ENCODE measurements around the gene CCDC57. TPM values are rescaled to one million over a fixed set of nuclear protein-coding genes. Genes with fewer than 3 reads are reported as not detected.

Gene CCDC57
- total and polyA plus RNA-seq, 11 donors = 4.3 to 17.6 (median 9.5) TPM

DNA sequence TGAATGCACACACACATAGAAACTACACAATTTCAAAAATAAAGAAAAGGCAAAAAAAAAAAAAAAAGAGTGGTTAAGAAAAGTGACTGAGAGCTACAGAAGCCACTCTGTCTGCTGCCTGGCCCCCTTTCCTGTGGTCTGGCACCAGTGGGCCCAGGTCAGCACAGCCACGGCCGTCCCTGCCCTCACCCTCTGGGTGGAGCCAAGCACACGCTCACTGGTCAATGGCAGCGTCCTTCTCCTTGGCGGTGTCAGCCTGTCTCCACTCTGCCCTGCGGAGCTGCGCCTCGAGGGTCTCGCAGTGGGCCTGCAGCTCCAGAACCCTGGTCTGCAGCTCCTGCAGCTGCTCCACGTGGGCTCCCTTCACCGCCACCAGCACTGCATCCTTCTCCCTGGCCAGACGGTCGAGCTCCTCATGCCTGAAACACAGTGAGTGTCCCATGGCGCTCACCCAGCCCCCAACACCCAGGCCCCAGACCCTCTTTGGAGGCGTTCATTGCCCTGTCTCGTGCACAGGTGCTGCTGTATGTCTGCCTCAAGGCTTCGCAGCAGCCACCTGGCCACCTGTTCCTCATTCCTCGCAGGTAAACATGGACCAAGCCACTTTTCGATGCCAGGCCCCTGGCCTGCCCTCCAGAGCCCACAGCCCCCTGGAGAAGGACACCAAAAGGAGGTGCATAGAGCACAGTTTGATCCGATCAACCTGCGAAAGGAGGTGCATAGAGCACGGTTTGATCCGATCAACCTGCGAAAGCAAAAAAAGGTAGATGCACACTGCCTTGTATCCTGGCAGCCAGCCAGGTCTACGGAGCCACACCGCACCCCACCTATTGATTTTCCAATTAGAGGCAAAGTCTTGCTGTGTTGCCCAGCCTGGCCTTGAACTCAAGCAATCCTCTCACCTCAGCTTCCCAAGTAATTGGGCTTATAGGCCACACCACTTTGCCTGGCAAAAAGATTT, 24.4 kb downstream of the CCDC57 start:
- ATAC-seq (no peak), DNase-seq (no peak)
- Histone ChIP-seq H3K9me3 (no peaks in the 10 kb centered on the region), H3K4me1 (no peaks in the 10 kb centered on the region), H3K4me3 (no peak overlapping the region), H3K36me3 (peaks cover 0 to 48% (median 23%) of the 10 kb centered on the region in 9 donors), H3K27ac (no peak overlapping the region), H3K27me3 (no peaks in the 10 kb centered on the region)
- intact Hi-C loops (cut with DNase I) = no loop called here
- 89 to 93% (median 91%) methylated on average over 25 to 26 of the region's 26 CpGs for WGBS, 4 donors
- TF ChIP-seq POLR2A (IDR thresholded peaks at IDR 0.05) = no peak
- TF ChIP-seq, protein P1, sequence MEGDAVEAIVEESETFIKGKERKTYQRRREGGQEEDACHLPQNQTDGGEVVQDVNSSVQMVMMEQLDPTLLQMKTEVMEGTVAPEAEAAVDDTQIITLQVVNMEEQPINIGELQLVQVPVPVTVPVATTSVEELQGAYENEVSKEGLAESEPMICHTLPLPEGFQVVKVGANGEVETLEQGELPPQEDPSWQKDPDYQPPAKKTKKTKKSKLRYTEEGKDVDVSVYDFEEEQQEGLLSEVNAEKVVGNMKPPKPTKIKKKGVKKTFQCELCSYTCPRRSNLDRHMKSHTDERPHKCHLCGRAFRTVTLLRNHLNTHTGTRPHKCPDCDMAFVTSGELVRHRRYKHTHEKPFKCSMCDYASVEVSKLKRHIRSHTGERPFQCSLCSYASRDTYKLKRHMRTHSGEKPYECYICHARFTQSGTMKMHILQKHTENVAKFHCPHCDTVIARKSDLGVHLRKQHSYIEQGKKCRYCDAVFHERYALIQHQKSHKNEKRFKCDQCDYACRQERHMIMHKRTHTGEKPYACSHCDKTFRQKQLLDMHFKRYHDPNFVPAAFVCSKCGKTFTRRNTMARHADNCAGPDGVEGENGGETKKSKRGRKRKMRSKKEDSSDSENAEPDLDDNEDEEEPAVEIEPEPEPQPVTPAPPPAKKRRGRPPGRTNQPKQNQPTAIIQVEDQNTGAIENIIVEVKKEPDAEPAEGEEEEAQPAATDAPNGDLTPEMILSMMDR (IDR thresholded peaks at IDR 0.05) = no peak

GRCh38 chr17:82187500-82187899, 25.1 kb downstream of the CCDC57 start:
- H3K27me3 ChIP-seq = no peaks in the 10 kb centered on the region
- no peaks in the 10 kb centered on the region for H3K4me1 ChIP-seq
- intact Hi-C loops (cut with DNase I) = no loop called here
- 92 to 95% (median 94%) methylated on average over 2 to 23 of the region's 23 CpGs for WGBS, 4 donors
- H3K9me3 ChIP-seq = no peaks in the 10 kb centered on the region
- no peak for ATAC-seq
- DNase-seq = no peak
- H3K27ac ChIP-seq = no peak overlapping the region
- H3K36me3 ChIP-seq = peaks cover 0 to 46% (median 25%) of the 10 kb centered on the region in 9 donors
- no peak overlapping the region for H3K4me3 ChIP-seq
- TF ChIP-seq, protein P1 (IDR thresholded peaks at IDR 0.05) = no peak
- no peak for TF ChIP-seq POLR2A (IDR thresholded peaks at IDR 0.05)

- 92 to 97% (median 95%) methylated on average over 15 of the region's 15 CpGs for WGBS, 4 donors
- ATAC-seq (no peak), DNase-seq (no peak)
- Histone ChIP-seq H3K9me3 (no peaks in the 10 kb centered on the region), H3K27ac (no peak overlapping the region), H3K36me3 (peaks cover 0 to 51% (median 19%) of the 10 kb centered on the region in 9 donors), H3K4me3 (no peak overlapping the region), H3K4me1 (no peaks in the 10 kb centered on the region), H3K27me3 (no peaks in the 10 kb centered on the region)
- TF ChIP-seq, protein P1 (IDR thresholded peaks at IDR 0.05) = no peak
- no peak for TF ChIP-seq POLR2A (IDR thresholded peaks at IDR 0.05)
- intact Hi-C loops (cut with DNase I) = no loop called here
Measured at GRCh38 chr17:82186221-82186620, 26.4 kb downstream of the CCDC57 start.

DNA sequence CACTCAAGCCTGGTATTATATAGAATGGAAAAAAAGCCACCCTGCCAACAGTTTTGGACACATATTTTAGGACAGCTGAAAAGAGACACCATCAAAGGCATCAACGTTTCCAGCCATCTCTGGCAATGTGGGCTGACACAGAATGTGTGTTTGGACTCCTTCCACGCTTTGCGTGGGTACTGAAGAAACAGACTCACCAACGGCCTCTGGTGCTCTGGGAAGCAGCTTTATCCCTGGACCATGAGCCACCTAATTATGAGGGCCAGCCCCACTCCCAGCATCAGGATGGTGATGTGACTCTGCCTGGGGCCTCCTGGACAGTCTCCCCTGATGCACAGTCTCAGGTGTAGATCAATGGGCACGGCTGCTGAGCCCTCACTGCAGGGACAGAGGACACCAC, 27.9 kb downstream of the CCDC57 start:
- TF ChIP-seq POLR2A (IDR thresholded peaks at IDR 0.05) = no peak
- TF ChIP-seq, protein P1 (IDR thresholded peaks at IDR 0.05) = no peak
- no peaks in the 10 kb centered on the region for H3K27me3 ChIP-seq
- no peak for ATAC-seq
- no peak for DNase-seq
- WGBS, 4 donors = 84 to 90% (median 89%) methylated on average over 5 of the region's 5 CpGs
- intact Hi-C loops (cut with DNase I) = no loop called here
- peaks cover 0 to 64% (median 24%) of the 10 kb centered on the region in 9 donors for H3K36me3 ChIP-seq
- no peak overlapping the region for H3K4me3 ChIP-seq
- H3K27ac ChIP-seq = no peak overlapping the region
- H3K9me3 ChIP-seq = no peaks in the 10 kb centered on the region
- H3K4me1 ChIP-seq = no peaks in the 10 kb centered on the region

All from heart left ventricle (tissue), 16 donors.